Middle frontal gyrus (tissue), 1 donor: Measurements from ENCODE around the gene ZNF784.

Source experiments
- DNase-seq: peaks from one replicate; pipeline ENCODE4 v3.0.0-alpha.2; 2015; ENCODE audit warnings: low spot score; ENCODE audit errors: extremely low spot score

The ZNF784 gene

GRCh38 chr19:55656552-55656951 lies 32.2 kb upstream of the ZNF784 start:
- no peak for DNase-seq

- no peak for DNase-seq
These were observed 31.3 kb upstream of the ZNF784 start for GRCh38 chr19:55655648-55656040.

- DNase-seq: peak; percentile 79
These were observed 30.7 kb upstream of the ZNF784 start, which contains the start of gene U2AF2 for GRCh38 chr19:55654868-55655647. U2AF2 (plus strand) TSS chr19:55655035; CDS start chr19:55655105, 70 bp downstream.

GRCh38 chr19:55654323-55654867 lies 30.0 kb upstream of the ZNF784 start:
- DNase-seq: peak; percentile 98

GRCh38 chr19:55653651-55654322 lies 29.4 kb upstream of the ZNF784 start:
- DNase-seq: peak; percentile 98

- no peak for DNase-seq
These were observed 28.2 kb upstream of the ZNF784 start for GRCh38 chr19:55652311-55653128.

GRCh38 chr19:55651236-55651635 lies 26.9 kb upstream of the ZNF784 start:
- no peak for DNase-seq

- no peak for DNase-seq
These were observed 26.4 kb upstream of the ZNF784 start for GRCh38 chr19:55650602-55651230.

- no peak for DNase-seq
These were observed 25.8 kb upstream of the ZNF784 start for GRCh38 chr19:55650126-55650557.

- DNase-seq: no peak
These were observed 25.1 kb upstream of the ZNF784 start for GRCh38 chr19:55649268-55650125.

- DNase-seq: no peak
These were observed 24.4 kb upstream of the ZNF784 start for GRCh38 chr19:55648585-55649267.

- DNase-seq: no peak
These were observed 23.6 kb upstream of the ZNF784 start, which contains the start of gene CCDC106 for GRCh38 chr19:55647732-55648584. CCDC106 (plus strand) TSS chr19:55648212; CDS start chr19:55649047, 835 bp downstream.

GRCh38 chr19:55646889-55647731 lies 22.7 kb upstream of the ZNF784 start:
- DNase-seq: no peak

GRCh38 chr19:55645512-55645881 lies 21.1 kb upstream of the ZNF784 start:
- no peak for DNase-seq

- DNase-seq: no peak
These were observed 20.6 kb upstream of the ZNF784 start for GRCh38 chr19:55644842-55645511.

GRCh38 chr19:55644191-55644833 lies 19.9 kb upstream of the ZNF784 start:
- no peak for DNase-seq

GRCh38 chr19:55643887-55644176 lies 19.5 kb upstream of the ZNF784 start:
- DNase-seq: no peak
